Effector memory CD8-positive, alpha-beta T cell (primary cell): ENCODE results near the gene CAMSAP3.

Source experiments
- ATAC-seq: fragments of 150-1000 bp; cut with Tn5 transposase; replicated peaks from 2 replicates; pipeline ENCODE4 v1.10.0; 2021; ENCODE audit warnings: mild to moderate bottlenecking, moderate library complexity
- DNase-seq, 3 experiments: peaks; one replicate each; pipeline ENCODE4 v3.0.0; 2021
- H3K27ac Mint-ChIP-seq, 2 donors: one replicate each; pipeline ENCODE4 v1.8.0; 2022; ENCODE audit warnings: mild to moderate bottlenecking in 2 of 2, mixed read lengths in 2 of 2, moderate library complexity in 2 of 2
- H3K27me3 Mint-ChIP-seq, 2 donors: one replicate each; pipeline ENCODE4 v1.8.0; 2022; ENCODE audit warnings: mixed read lengths in 2 of 2
- H3K36me3 Mint-ChIP-seq: one replicate; pipeline ENCODE4 v1.8.0; 2022; ENCODE audit warnings: mild to moderate bottlenecking, moderate library complexity, mixed read lengths; ENCODE audit not compliant: insufficient read depth
- H3K4me1 Mint-ChIP-seq, 2 donors: one replicate each; pipeline ENCODE4 v1.8.0; 2022; ENCODE audit warnings: low read depth in 2 of 2, mixed read lengths in 2 of 2
- H3K4me3 Mint-ChIP-seq, 2 donors: one replicate each; pipeline ENCODE4 v1.8.0; 2022; ENCODE audit warnings: mild to moderate bottlenecking in 2 of 2, mixed read lengths in 2 of 2, moderate library complexity in 2 of 2
- H3K9me3 Mint-ChIP-seq, 2 donors: one replicate each; pipeline ENCODE4 v1.8.0; 2022; ENCODE audit warnings: mixed read lengths in 2 of 2

The CAMSAP3 gene

GRCh38 chr19:7623725-7624603, 28.3 kb downstream of the CAMSAP3 start:
- no peak overlapping the region for H3K27ac Mint-ChIP-seq
- no peak for ATAC-seq
- DNase-seq = no peak
- H3K4me1 Mint-ChIP-seq = peaks cover 9 to 13% of the 10 kb centered on the region in 2 donors
- H3K9me3 Mint-ChIP-seq = no peaks in the 10 kb centered on the region
- no peak overlapping the region for H3K4me3 Mint-ChIP-seq
- no peaks in the 10 kb centered on the region for H3K27me3 Mint-ChIP-seq
- H3K36me3 Mint-ChIP-seq = peaks cover 71% of the 10 kb centered on the region

- H3K9me3 Mint-ChIP-seq = no peaks in the 10 kb centered on the region
- ATAC-seq (no peak), DNase-seq (no peak)
- H3K27ac Mint-ChIP-seq = no peak overlapping the region
- peaks cover 17 to 22% of the 10 kb centered on the region in 2 donors for H3K4me1 Mint-ChIP-seq
- H3K4me3 Mint-ChIP-seq = no peak overlapping the region
- no peaks in the 10 kb centered on the region for H3K27me3 Mint-ChIP-seq
- H3K36me3 Mint-ChIP-seq = peaks cover 78% of the 10 kb centered on the region
Measured at GRCh38 chr19:7624810-7625209, 29.1 kb downstream of the CAMSAP3 start.

GRCh38 chr19:7625763-7626372, 30.2 kb downstream of the CAMSAP3 start:
- Mint-ChIP-seq H3K4me1 (peaks cover 28 to 32% of the 10 kb centered on the region in 2 donors), H3K9me3 (no peaks in the 10 kb centered on the region), H3K4me3 (no peak overlapping the region), H3K27me3 (no peaks in the 10 kb centered on the region), H3K36me3 (peaks cover 77% of the 10 kb centered on the region), H3K27ac (no peak overlapping the region)
- ATAC-seq (no peak), DNase-seq (no peak)

- DNase-seq = no peak
- ATAC-seq = no peak
- H3K4me3 Mint-ChIP-seq = peak overlapping the region in 1 of 2 donors; percentile 23
- no peaks in the 10 kb centered on the region for H3K9me3 Mint-ChIP-seq
- H3K27me3 Mint-ChIP-seq = no peaks in the 10 kb centered on the region
- H3K4me1 Mint-ChIP-seq = peaks cover 28 to 34% of the 10 kb centered on the region in 2 donors
- no peak overlapping the region for H3K27ac Mint-ChIP-seq
- peaks cover 66% of the 10 kb centered on the region for H3K36me3 Mint-ChIP-seq
Measured at GRCh38 chr19:7627166-7627565, 31.5 kb downstream of the CAMSAP3 start.

- Mint-ChIP-seq H3K36me3 (peaks cover 63% of the 10 kb centered on the region), H3K4me1 (peaks cover 28 to 31% of the 10 kb centered on the region in 2 donors), H3K9me3 (no peaks in the 10 kb centered on the region), H3K4me3 (peak overlapping the region; percentile 94 to 95), H3K27ac (peak overlapping the region; percentile 99 to 100), H3K27me3 (no peaks in the 10 kb centered on the region)
- DNase-seq = no peak
- no peak for ATAC-seq
Measured at GRCh38 chr19:7628589-7629311, 33.1 kb downstream of the CAMSAP3 start.

GRCh38 chr19:7629347-7630054, 33.8 kb downstream of the CAMSAP3 start, which contains the start of the genes PET100 and XAB2:
Gene PET100, plus strand, starts transcription at chr19:7629793. Its CDS starts 41 bp downstream, at chr19:7629834.
Gene XAB2, minus strand, starts transcription at chr19:7629545. Its CDS starts 18 bp downstream, at chr19:7629527.
- ATAC-seq (peak; percentile 98), DNase-seq (peak; percentile 92 to 96 (median 94))
- H3K9me3 Mint-ChIP-seq = no peaks in the 10 kb centered on the region
- peak within 1 kb of the TSS; percentile 94 to 95 for H3K4me3 Mint-ChIP-seq
- H3K27me3 Mint-ChIP-seq = no peaks in the 10 kb centered on the region
- peaks cover 63% of the 10 kb centered on the region for H3K36me3 Mint-ChIP-seq
- H3K27ac Mint-ChIP-seq = peak within 1 kb of the TSS; percentile 99 to 100
- peaks cover 31 to 32% of the 10 kb centered on the region in 2 donors for H3K4me1 Mint-ChIP-seq

GRCh38 chr19:7631577-7631976, 35.9 kb downstream of the CAMSAP3 start:
- ATAC-seq (no peak), DNase-seq (no peak)
- no peak overlapping the region for H3K27ac Mint-ChIP-seq
- no peaks in the 10 kb centered on the region for H3K9me3 Mint-ChIP-seq
- H3K4me1 Mint-ChIP-seq = peaks cover 32 to 37% of the 10 kb centered on the region in 2 donors
- H3K4me3 Mint-ChIP-seq = peak overlapping the region in 1 of 2 donors; percentile 46
- H3K27me3 Mint-ChIP-seq = no peaks in the 10 kb centered on the region
- peaks cover 53% of the 10 kb centered on the region for H3K36me3 Mint-ChIP-seq

GRCh38 chr19:7632340-7633203, 36.9 kb downstream of the CAMSAP3 start:
- peak overlapping the region in 1 of 2 donors; percentile 42 for H3K4me3 Mint-ChIP-seq

GRCh38 chr19:7633698-7634097, 38.0 kb downstream of the CAMSAP3 start, which contains the start of gene PCP2:
Gene PCP2, minus strand, starts transcription at chr19:7633719. Its CDS starts 262 bp downstream, at chr19:7633457.
- H3K27me3 Mint-ChIP-seq = no peaks in the 10 kb centered on the region
- peaks cover 31 to 36% of the 10 kb centered on the region in 2 donors for H3K4me1 Mint-ChIP-seq
- DNase-seq (no peak), ATAC-seq (no peak)
- H3K4me3 Mint-ChIP-seq = peak within 1 kb of the TSS in 1 of 2 donors; percentile 42
- peak within 1 kb of the TSS in 1 of 2 donors; percentile 81 for H3K27ac Mint-ChIP-seq
- H3K9me3 Mint-ChIP-seq = no peaks in the 10 kb centered on the region
- H3K36me3 Mint-ChIP-seq = peaks cover 50% of the 10 kb centered on the region

More at GRCh38 chr19:7632340-7633203, 36.9 kb downstream of the CAMSAP3 start:
- H3K4me1 Mint-ChIP-seq = peaks cover 36 to 37% of the 10 kb centered on the region in 2 donors
- ATAC-seq = no peak
- H3K27me3 Mint-ChIP-seq = no peaks in the 10 kb centered on the region
- peak overlapping the region in 1 of 2 donors; percentile 81 for H3K27ac Mint-ChIP-seq
- no peak for DNase-seq
- peaks cover 55% of the 10 kb centered on the region for H3K36me3 Mint-ChIP-seq
- no peaks in the 10 kb centered on the region for H3K9me3 Mint-ChIP-seq

GRCh38 chr19:7635670-7636069, 40.0 kb downstream of the CAMSAP3 start:
- no peaks in the 10 kb centered on the region for H3K9me3 Mint-ChIP-seq
- H3K27me3 Mint-ChIP-seq = no peaks in the 10 kb centered on the region
- peaks cover 31% of the 10 kb centered on the region for H3K36me3 Mint-ChIP-seq
- no peak for ATAC-seq
- H3K27ac Mint-ChIP-seq = peak overlapping the region in 1 of 2 donors; percentile 94
- H3K4me3 Mint-ChIP-seq = peak overlapping the region; percentile 83 to 86
- DNase-seq = no peak
- peaks cover 26 to 34% of the 10 kb centered on the region in 2 donors for H3K4me1 Mint-ChIP-seq

GRCh38 chr19:7636317-7636690, 40.6 kb downstream of the CAMSAP3 start:
- peak overlapping the region; percentile 83 to 86 for H3K4me3 Mint-ChIP-seq
- no peak for DNase-seq
- ATAC-seq = no peak
- H3K36me3 Mint-ChIP-seq = peaks cover 36% of the 10 kb centered on the region
- peaks cover 23 to 30% of the 10 kb centered on the region in 2 donors for H3K4me1 Mint-ChIP-seq
- peak overlapping the region; percentile 94 for H3K27ac Mint-ChIP-seq
- no peaks in the 10 kb centered on the region for H3K27me3 Mint-ChIP-seq
- H3K9me3 Mint-ChIP-seq = no peaks in the 10 kb centered on the region
